ENCODE data around the gene HECTD4.

DNA sequence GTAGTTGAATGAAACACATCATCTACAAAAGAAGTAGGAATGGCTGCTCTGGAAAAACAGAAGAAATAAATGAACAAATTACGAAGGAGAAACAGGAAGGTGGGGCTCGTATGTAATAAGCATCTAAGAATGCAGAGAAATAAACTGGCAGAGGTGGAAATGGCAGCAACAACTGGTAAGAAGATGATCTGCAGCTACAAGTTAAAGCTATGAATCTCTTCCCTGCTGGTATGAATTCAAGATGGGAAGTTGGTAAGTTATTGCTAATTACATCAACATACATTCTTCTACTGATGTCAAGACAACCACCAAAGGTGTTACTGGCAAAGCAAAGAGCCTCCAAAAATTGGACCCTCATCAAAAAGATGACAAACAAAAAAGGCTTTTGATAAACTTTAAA, 59.8 kb downstream of the HECTD4 start:
- TF ChIP-seq EZH2 (IDR thresholded peaks at IDR 0.05; ENCODE audit: borderline replicate concordance, insufficient read depth, low read depth, low read length, poor library complexity, severe bottlenecking), result no peak
- no peak for TF ChIP-seq CTCF (IDR thresholded peaks at IDR 0.05)

All from B cell (primary cell).